ENCODE data around the gene PNLIPRP1. TPM values are rescaled to one million over a fixed set of nuclear protein-coding genes. Genes with fewer than 3 reads are reported as not detected.

PNLIPRP1 gene
- polyA plus RNA-seq, 5 donors: 0.15 to 0.26 (median 0.21) TPM; not detected in 1

GRCh38 chr10:116598329-116598728, 7.6 kb downstream of the PNLIPRP1 start:
- no peak for DNase-seq

GRCh38 chr10:116599991-116600390, 9.2 kb downstream of the PNLIPRP1 start:
- no peak for DNase-seq

- DNase-seq: no peak
Observed at GRCh38 chr10:116602648-116603400, 12.1 kb downstream of the PNLIPRP1 start.

GRCh38 chr10:116606061-116606483, 15.3 kb downstream of the PNLIPRP1 start:
- no peak for DNase-seq

GRCh38 chr10:116607336-116607735, 16.6 kb downstream of the PNLIPRP1 start:
- DNase-seq: no peak

GRCh38 chr10:116608686-116609594, 18.2 kb downstream of the PNLIPRP1 start:
- no peak for DNase-seq

- no peak for DNase-seq
Observed at GRCh38 chr10:116610443-116611152, 19.8 kb downstream of the PNLIPRP1 start.

- no peak for DNase-seq
Observed at GRCh38 chr10:116611153-116611545, 20.4 kb downstream of the PNLIPRP1 start.

- DNase-seq: no peak
Observed at GRCh38 chr10:116612107-116612769, 21.5 kb downstream of the PNLIPRP1 start.

GRCh38 chr10:116613471-116613870, 22.7 kb downstream of the PNLIPRP1 start:
- DNase-seq: no peak

- no peak for DNase-seq
Observed at GRCh38 chr10:116614796-116615195, 24.0 kb downstream of the PNLIPRP1 start.

GRCh38 chr10:116615199-116615776, 24.5 kb downstream of the PNLIPRP1 start:
- no peak for DNase-seq

GRCh38 chr10:116620423-116621400, 30.0 kb downstream of the PNLIPRP1 start, which contains the start of gene PNLIPRP2:
Gene PNLIPRP2 (plus strand): TSS chr10:116620953.
- DNase-seq: no peak

GRCh38 chr10:116621476-116621875, 30.7 kb downstream of the PNLIPRP1 start:
- DNase-seq: no peak

GRCh38 chr10:116621934-116622655, 31.3 kb downstream of the PNLIPRP1 start:
- no peak for DNase-seq

- DNase-seq: no peak
Observed at GRCh38 chr10:116625845-116626244, 35.1 kb downstream of the PNLIPRP1 start.

- no peak for DNase-seq
Observed at GRCh38 chr10:116626815-116627214, 36.1 kb downstream of the PNLIPRP1 start.

GRCh38 chr10:116627386-116627933, 36.7 kb downstream of the PNLIPRP1 start:
- peak; percentile 14 to 27 for DNase-seq

- no peak for DNase-seq
Observed at GRCh38 chr10:116629340-116629739, 38.6 kb downstream of the PNLIPRP1 start.

Data from right lung (tissue), 5 donors.